ENCODE measurements around the gene ATF7IP.

ATF7IP gene

DNA sequence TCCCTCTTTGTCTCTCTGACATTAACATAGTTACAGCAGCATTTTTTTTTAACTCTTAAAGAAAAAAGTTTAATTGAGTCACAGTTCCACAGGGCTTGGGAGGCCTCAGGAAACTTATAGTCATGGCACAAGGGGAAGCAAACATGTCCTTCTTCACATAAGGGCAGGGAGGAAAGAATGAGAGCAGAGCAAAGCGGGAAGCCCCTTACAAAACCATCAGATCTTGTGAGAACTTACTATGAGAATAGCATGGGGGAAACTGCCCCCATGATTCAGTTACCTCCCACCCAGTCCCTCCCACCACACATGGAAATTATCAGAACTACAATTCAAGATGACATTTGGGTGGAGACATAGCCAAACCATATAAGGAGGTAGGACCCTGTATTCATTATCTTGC is 106.0 kb downstream of the ATF7IP start:
- Mint-ChIP-seq H3K4me1 (no peaks in the 10 kb centered on the region), H3K27me3 (ENCODE audit: low read depth, poor library complexity) (no peaks in the 10 kb centered on the region), H3K27ac (no peak overlapping the region), H3K4me3 (no peak overlapping the region), H3K36me3 (ENCODE audit: low read depth) (peaks cover 100% of the 10 kb centered on the region), H3K9me3 (peaks cover 71% of the 10 kb centered on the region)
- no peak for DNase-seq
- no peak for TF ChIP-seq CTCF (IDR thresholded peaks at IDR 0.05)

GRCh38 chr12:14473707-14474287 is 108.3 kb downstream of the ATF7IP start:
- H3K9me3 Mint-ChIP-seq = peaks cover 62% of the 10 kb centered on the region
- no peak for DNase-seq

GRCh38 chr12:14479004-14479403 is 113.5 kb downstream of the ATF7IP start:
- no peaks in the 10 kb centered on the region for H3K27me3 Mint-ChIP-seq (ENCODE audit: low read depth, poor library complexity)
- TF ChIP-seq CTCF (IDR thresholded peaks at IDR 0.05) = no peak
- no peak overlapping the region for H3K27ac Mint-ChIP-seq
- no peak overlapping the region for H3K4me3 Mint-ChIP-seq
- no peaks in the 10 kb centered on the region for H3K4me1 Mint-ChIP-seq
- peaks cover 21% of the 10 kb centered on the region for H3K9me3 Mint-ChIP-seq
- H3K36me3 Mint-ChIP-seq (ENCODE audit: low read depth) = peaks cover 94% of the 10 kb centered on the region
- DNase-seq = no peak

More at GRCh38 chr12:14473707-14474287, 108.3 kb downstream of the ATF7IP start:
- TF ChIP-seq CTCF (IDR thresholded peaks at IDR 0.05) = no peak
- Mint-ChIP-seq H3K4me3 (no peak overlapping the region), H3K27me3 (ENCODE audit: low read depth, poor library complexity) (no peaks in the 10 kb centered on the region), H3K4me1 (no peaks in the 10 kb centered on the region), H3K36me3 (ENCODE audit: low read depth) (peaks cover 97% of the 10 kb centered on the region), H3K27ac (no peak overlapping the region)

- no peak for DNase-seq
- H3K4me3 Mint-ChIP-seq = no peak overlapping the region
- no peaks in the 10 kb centered on the region for H3K27me3 Mint-ChIP-seq (ENCODE audit: low read depth, poor library complexity)
- H3K9me3 Mint-ChIP-seq = no peaks in the 10 kb centered on the region
- H3K4me1 Mint-ChIP-seq = no peaks in the 10 kb centered on the region
- no peak overlapping the region for H3K27ac Mint-ChIP-seq
- H3K36me3 Mint-ChIP-seq (ENCODE audit: low read depth) = peaks cover 92% of the 10 kb centered on the region
- no peak for TF ChIP-seq CTCF (IDR thresholded peaks at IDR 0.05)
Observed at GRCh38 chr12:14481201-14481600, 115.7 kb downstream of the ATF7IP start.

DNA sequence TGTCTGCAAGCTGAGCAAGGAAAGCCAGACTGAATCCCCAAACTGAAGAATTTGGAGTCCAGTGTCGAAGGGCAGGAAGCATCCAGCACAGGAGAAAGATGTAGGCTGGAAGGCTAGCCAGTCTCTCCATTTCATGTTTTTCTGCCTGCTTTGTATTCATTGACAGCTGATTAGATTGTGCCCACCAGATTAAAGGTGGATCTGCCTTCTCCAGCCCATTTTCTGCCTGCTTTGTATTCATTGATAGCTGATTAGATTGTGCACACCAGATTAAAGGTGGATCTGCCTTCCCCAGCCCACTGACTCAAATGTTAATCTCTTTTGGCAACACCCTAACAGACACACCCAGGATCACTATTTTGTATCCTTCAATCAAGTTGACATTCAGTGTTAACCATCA is 116.9 kb downstream of the ATF7IP start:
- no peak for DNase-seq
- H3K36me3 Mint-ChIP-seq (ENCODE audit: low read depth) = peaks cover 92% of the 10 kb centered on the region
- no peaks in the 10 kb centered on the region for H3K4me1 Mint-ChIP-seq
- no peak for TF ChIP-seq CTCF (IDR thresholded peaks at IDR 0.05)
- H3K27ac Mint-ChIP-seq = no peak overlapping the region
- no peak overlapping the region for H3K4me3 Mint-ChIP-seq
- H3K27me3 Mint-ChIP-seq (ENCODE audit: low read depth, poor library complexity) = no peaks in the 10 kb centered on the region
- H3K9me3 Mint-ChIP-seq = no peaks in the 10 kb centered on the region

GRCh38 chr12:14482886-14483285 is 117.4 kb downstream of the ATF7IP start:
- TF ChIP-seq CTCF (IDR thresholded peaks at IDR 0.05) = no peak
- Mint-ChIP-seq H3K36me3 (ENCODE audit: low read depth) (peaks cover 92% of the 10 kb centered on the region), H3K4me3 (no peak overlapping the region), H3K27me3 (ENCODE audit: low read depth, poor library complexity) (no peaks in the 10 kb centered on the region), H3K9me3 (no peaks in the 10 kb centered on the region), H3K4me1 (no peaks in the 10 kb centered on the region), H3K27ac (no peak overlapping the region)
- DNase-seq = no peak
